ENCODE data around the gene ABCA3.
A peak's percentile ranks its signal among the peaks of the same experiment; 100 is the strongest.

ABCA3 gene

GRCh38 chr16:2350500-2350899, 10.0 kb upstream of the ABCA3 start:
- DNase-seq, result no peak

- DNase-seq, result no peak
These were observed 2.7 kb upstream of the ABCA3 start for GRCh38 chr16:2343211-2343610.

GRCh38 chr16:2341456-2342447, 1.2 kb upstream of the ABCA3 start:
- no peak for DNase-seq

- DNase-seq, result no peak
These were observed 725 bp downstream of the ABCA3 start for GRCh38 chr16:2339521-2340484.

GRCh38 chr16:2337431-2338296, 2.9 kb downstream of the ABCA3 start:
- no peak for DNase-seq

GRCh38 chr16:2335286-2335895, 5.1 kb downstream of the ABCA3 start:
- no peak for DNase-seq

DNA sequence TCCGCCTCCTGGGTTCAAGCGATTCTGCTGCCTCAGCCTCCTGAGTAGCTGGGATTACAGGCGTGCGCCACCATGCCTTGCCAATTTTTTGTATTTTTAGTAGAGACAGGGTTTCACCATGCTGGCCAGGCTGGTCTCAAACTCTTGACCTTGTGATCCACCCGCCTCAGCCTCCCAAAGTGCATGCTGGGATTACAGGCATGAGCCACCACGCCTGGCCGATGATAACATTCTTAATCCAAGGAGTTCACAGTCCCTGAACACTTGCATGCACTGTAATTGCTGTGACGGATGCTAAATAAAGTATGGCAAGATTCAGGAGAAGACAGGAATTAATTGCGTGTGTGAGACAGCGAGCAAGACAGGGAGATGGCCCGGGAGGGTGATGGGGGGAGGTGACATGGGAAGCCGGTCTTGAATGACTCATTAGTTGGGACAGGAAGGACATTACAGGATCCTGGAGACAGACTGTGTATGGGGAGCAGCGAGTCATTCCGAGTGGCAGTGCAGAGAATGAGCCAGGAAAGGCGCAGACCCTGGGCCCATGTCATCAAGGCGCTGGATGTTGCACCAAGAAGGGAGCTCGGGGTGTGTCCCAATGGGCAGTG, 6.7 kb downstream of the ABCA3 start:
- DNase-seq, result peak; percentile 87

DNA sequence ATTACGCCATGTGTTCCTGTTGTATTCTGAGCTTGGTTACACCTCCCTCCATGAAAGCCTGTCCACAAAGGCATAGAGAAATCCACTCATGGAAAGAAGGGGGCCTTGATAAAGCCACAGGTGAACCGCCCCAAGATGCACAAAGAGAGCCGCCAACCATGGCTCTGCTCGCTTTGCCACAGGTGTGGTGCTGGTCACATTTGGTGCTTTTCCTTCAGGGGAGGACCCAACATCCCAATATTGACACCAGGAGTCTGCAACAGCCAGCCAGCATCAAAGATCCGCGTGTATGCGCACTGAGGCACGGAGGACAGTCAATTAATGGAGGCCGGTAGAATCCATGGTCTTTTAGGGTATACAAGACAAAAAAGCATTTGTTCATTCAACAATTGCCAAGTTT, 7.3 kb downstream of the ABCA3 start:
- no peak for DNase-seq

DNA sequence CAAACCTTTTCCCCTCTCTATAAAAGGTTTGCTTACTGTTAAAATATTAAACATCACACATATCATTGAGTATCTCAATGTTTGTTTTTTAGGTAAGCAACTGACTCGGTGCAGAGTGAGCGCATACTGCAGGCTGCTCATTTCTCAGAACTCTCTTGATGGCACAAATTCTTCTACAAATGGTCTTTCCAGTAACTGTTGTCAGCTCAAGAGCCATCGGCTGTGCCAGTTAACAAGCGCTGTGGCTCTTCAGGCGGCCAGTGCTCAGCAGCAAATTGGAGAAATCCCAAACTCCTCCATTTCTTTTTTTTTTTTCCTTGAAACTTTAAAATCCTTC, 8.6 kb downstream of the ABCA3 start:
- no peak for DNase-seq

DNA sequence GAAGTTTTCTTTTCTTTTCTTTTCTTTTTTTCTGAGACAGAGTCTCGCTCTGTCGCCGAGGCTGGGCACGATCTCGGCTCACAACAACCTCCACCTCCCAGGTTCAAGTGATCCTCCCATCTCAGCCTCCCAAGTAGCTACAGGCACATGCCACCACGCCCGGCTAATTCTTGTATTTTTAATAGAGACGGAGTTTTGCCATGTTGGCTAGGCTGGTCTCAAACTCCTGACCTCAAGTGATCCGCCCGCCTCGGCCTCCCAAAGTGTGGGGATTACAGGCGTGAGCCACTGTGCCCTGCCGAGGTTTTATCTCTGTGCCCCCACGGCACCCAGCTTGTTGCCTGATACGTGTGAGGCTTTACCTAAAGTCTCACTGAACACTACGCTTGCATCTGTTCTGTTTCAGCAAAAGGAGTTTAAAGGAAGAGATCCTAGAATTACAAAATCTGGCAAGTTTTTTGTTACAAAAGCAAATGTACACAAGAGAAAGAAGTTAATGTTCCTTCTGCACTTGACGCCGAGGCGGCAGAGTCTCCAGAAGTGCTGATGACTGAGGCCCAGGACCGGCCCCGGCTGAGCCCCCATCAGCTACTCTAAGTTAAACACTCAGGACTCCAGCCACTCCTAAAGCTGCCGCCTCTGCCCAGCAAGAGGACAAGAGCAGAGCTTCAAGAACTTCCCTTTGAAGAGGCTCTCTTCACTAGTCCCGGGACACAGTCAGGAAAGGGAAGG, 9.2 kb downstream of the ABCA3 start:
- DNase-seq, result no peak

DNA sequence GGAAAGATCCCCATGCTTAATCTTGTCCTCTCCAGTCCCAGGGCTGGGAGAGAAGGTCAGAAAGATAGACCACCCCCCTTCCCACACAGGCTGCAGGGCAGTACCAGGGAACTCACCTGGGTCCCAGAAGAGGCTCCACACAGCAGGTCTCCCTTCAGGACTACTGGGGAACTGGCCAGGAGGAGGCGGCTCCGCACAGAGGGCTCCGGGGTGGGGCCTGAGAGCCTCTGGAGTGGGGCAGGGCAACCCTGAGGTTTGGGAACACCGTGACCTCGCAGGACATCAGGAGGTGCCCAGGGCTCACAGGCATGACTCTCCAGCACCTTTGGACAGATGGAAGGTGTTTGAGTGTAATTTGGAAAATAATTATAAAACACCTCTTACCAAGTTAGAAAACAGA, 11.0 kb downstream of the ABCA3 start:
- DNase-seq, result no peak

GRCh38 chr16:2328428-2328827, 12.1 kb downstream of the ABCA3 start:
- DNase-seq, result no peak

DNA sequence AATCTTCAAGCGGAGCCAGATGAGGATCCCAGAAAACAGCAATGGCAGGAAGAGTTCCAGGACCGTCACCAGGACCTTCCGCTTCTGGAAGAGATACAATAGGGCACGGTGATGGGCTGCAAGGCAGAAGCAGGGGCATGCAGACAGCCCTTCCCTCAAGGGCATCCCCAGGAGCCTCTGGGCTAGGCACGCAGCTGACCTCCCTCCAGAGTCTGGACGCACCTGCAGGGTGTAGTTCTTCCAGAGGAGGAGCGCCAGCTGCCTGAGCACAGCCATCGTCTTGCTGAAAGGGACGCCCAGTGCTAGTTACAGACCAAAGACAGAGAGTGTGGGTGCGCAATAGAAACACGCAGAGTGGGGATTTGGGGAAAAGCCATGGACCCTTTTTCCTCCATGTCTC, 14.3 kb downstream of the ABCA3 start:
- DNase-seq, result no peak

DNA sequence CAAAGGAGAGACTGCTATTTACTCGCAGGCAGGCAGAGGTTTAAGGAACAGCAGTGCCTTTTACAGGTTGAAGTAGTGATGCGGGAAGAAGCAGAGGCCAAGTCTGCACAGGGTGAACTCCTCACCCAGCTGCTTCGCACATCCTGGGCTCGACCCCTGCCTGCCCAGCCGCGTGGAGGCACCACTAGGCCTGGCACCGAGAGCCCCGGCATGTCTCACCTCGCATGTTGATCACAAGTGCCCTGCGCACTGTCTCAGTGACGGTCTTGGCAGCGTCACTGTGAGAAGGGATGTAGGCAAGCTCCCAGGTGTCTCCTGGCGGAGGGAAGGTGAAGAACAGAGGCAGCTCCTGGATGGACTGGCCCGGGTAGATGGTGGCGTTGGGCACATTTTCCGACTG, 14.7 kb downstream of the ABCA3 start:
- DNase-seq, result no peak

- no peak for DNase-seq
These were observed 15.3 kb downstream of the ABCA3 start for GRCh38 chr16:2325181-2325580.

- no peak for DNase-seq
These were observed 16.1 kb downstream of the ABCA3 start for GRCh38 chr16:2324296-2324859.

DNA sequence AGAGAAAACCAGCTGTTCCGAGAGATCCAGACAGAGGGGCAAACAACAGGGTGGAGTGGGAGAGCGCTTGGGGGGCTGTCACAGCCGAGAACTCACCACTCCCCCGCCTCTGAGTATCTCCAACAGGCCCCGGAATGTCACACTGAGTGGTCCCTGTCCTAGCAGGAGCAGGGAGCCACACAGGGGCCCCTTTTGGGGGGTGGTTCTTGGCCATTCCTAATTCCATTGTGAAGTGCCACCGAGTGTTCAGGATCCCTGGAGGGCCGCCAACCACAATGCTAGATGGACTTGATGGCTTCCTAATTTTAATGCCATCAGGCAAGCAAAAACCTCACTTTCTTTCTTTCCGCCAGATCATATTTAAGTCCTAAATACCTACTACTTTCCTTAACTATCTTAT, 16.8 kb downstream of the ABCA3 start:
- DNase-seq, result no peak

DNA sequence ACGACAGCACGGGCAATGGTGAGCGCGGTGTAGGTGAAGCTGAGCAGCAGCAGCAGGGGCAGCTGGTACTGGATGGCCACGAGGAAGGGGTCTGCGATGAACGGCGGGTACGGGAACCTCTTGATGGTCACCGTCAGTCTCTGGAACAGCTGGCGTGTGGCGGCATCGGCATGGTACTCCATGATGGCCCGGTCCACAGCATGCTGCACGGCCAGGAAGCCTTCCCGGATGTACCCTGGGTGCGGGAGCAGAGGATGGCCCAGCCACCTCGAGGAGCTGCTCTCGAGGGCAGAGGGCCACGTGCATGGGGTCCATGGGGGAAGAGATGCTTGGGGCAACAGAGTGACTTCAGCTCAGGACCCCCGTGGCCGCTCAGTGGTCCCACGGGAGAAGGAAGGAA, 20.9 kb downstream of the ABCA3 start:
- DNase-seq, result no peak

GRCh38 chr16:2317231-2318020, 23.1 kb downstream of the ABCA3 start:
- no peak for DNase-seq

Measured in islet precursor cell (in vitro differentiated cells).